Measurements from ENCODE around the gene USP25.

DNA sequence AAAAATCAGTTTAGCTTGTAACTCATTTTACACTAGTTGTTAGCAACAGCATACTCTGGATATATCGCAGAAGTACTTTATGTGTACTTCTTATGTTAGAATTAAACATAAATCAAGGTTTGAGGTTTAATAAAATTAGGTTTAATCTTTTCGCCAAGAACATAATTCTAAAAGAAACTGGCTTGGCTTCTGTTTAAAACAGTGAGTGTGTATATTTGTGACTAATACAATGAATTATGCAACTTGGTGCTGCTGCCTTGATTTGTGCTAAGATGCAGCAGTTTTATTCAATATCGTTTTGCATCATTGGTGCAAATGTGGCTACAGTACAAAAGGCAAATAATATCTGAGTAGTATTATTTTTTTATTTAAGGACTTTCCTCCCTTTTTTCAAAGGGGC lies 44.8 kb downstream of the USP25 start:
- no peak for TF ChIP-seq POLR2A (IDR thresholded peaks at IDR 0.05)
- TF ChIP-seq, protein P1, sequence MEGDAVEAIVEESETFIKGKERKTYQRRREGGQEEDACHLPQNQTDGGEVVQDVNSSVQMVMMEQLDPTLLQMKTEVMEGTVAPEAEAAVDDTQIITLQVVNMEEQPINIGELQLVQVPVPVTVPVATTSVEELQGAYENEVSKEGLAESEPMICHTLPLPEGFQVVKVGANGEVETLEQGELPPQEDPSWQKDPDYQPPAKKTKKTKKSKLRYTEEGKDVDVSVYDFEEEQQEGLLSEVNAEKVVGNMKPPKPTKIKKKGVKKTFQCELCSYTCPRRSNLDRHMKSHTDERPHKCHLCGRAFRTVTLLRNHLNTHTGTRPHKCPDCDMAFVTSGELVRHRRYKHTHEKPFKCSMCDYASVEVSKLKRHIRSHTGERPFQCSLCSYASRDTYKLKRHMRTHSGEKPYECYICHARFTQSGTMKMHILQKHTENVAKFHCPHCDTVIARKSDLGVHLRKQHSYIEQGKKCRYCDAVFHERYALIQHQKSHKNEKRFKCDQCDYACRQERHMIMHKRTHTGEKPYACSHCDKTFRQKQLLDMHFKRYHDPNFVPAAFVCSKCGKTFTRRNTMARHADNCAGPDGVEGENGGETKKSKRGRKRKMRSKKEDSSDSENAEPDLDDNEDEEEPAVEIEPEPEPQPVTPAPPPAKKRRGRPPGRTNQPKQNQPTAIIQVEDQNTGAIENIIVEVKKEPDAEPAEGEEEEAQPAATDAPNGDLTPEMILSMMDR (IDR thresholded peaks at IDR 0.05), result no peak
